Trophoblast cell (in vitro differentiated cells and primary cell): ENCODE data around the gene PAK1.

Experiments used
- DNase-seq, 2 donors: peaks; one replicate each; pipeline ENCODE4 v3.0.0-alpha.2; 2016
- H2AFZ ChIP-seq: 2 replicates; pipeline ENCODE4 v1.6.1; 2013; ENCODE audit warnings: low read length, moderate library complexity, mild to moderate bottlenecking; ENCODE audit not compliant: insufficient read depth, poor library complexity
- H2AK5ac ChIP-seq: 2 replicates; pipeline ENCODE4 v1.6.1; 2013; ENCODE audit warnings: mild to moderate bottlenecking, low read length
- H2BK120ac ChIP-seq: 2 replicates; pipeline ENCODE4 v1.6.1; 2013; ENCODE audit warnings: low read length, mild to moderate bottlenecking, moderate library complexity; ENCODE audit not compliant: insufficient read depth, poor library complexity
- H2BK12ac ChIP-seq: 2 replicates; pipeline ENCODE4 v1.6.1; 2013; ENCODE audit warnings: mild to moderate bottlenecking, low read length, moderate library complexity
- H2BK5ac ChIP-seq: 2 replicates; pipeline ENCODE4 v1.6.1; 2013; ENCODE audit warnings: low read length, low read depth, moderate library complexity, mild to moderate bottlenecking; ENCODE audit not compliant: poor library complexity
- H3K14ac ChIP-seq: 2 replicates; pipeline ENCODE4 v1.6.1; 2013; ENCODE audit warnings: mild to moderate bottlenecking, low read length
- H3K18ac ChIP-seq: 2 replicates; pipeline ENCODE4 v1.6.1; 2013; ENCODE audit warnings: mild to moderate bottlenecking, low read length
- H3K23ac ChIP-seq: 2 replicates; pipeline ENCODE4 v1.6.1; 2013; ENCODE audit warnings: low read length
- H3K27ac ChIP-seq: 2 replicates; pipeline ENCODE4 v1.5.1; 2013; ENCODE audit warnings: low read depth, mild to moderate bottlenecking, inconsistent platforms, low read length, moderate library complexity
- H3K27me3 ChIP-seq: 2 replicates; pipeline ENCODE4 v1.6.1; 2013; ENCODE audit warnings: inconsistent platforms, mild to moderate bottlenecking, low read length, moderate library complexity; ENCODE audit not compliant: insufficient read depth
- H3K36me3 ChIP-seq, 2 experiments: 1 replicate in 1 of 2; 2 replicates in 1 of 2; pipeline ENCODE4 v1.6.1; 2013; ENCODE audit warnings: low read length in 2 of 2, mild to moderate bottlenecking in 2 of 2, moderate library complexity in 1 of 2; ENCODE audit not compliant: insufficient read depth in 2 of 2, control insufficient read depth in 1 of 2
- H3K4ac ChIP-seq: 2 replicates; pipeline ENCODE4 v1.6.1; 2013; ENCODE audit warnings: low read depth, mild to moderate bottlenecking, low read length, moderate library complexity
- H3K4me1 ChIP-seq, 2 experiments: 1 replicate in 1 of 2; 2 replicates in 1 of 2; pipeline ENCODE4 v1.6.1; 2013; ENCODE audit warnings: low read length in 2 of 2, mild to moderate bottlenecking in 2 of 2, moderate library complexity in 1 of 2; ENCODE audit not compliant: insufficient read depth in 2 of 2, control insufficient read depth in 1 of 2
- H3K4me2 ChIP-seq: 2 replicates; pipeline ENCODE4 v1.6.1; 2013; ENCODE audit warnings: inconsistent platforms, mild to moderate bottlenecking, low read length, moderate library complexity
- H3K4me3 ChIP-seq: 2 replicates; pipeline ENCODE4 v1.5.1; 2013; ENCODE audit warnings: mild to moderate bottlenecking, low read depth, low read length, inconsistent platforms
- H3K79me1 ChIP-seq: one replicate; pipeline ENCODE4 v1.6.1; 2013; ENCODE audit warnings: low read length
- H3K79me2 ChIP-seq: 2 replicates; pipeline ENCODE4 v1.6.1; 2013; ENCODE audit warnings: low read length, mild to moderate bottlenecking; ENCODE audit not compliant: control insufficient read depth, insufficient read depth, poor library complexity
- H3K9ac ChIP-seq: 2 replicates; pipeline ENCODE4 v1.6.1; 2013; ENCODE audit warnings: mild to moderate bottlenecking, low read length
- H3K9me3 ChIP-seq: 2 replicates; pipeline ENCODE4 v1.6.1; 2013; ENCODE audit warnings: low read depth, mild to moderate bottlenecking, control low read depth, inconsistent platforms, low read length; ENCODE audit not compliant: insufficient read depth
- H4K12ac ChIP-seq: 2 replicates; pipeline ENCODE4 v1.6.1; 2013; ENCODE audit warnings: low read depth, mild to moderate bottlenecking, low read length, moderate library complexity
- H4K8ac ChIP-seq: 2 replicates; pipeline ENCODE4 v1.6.1; 2013; ENCODE audit warnings: low read depth, mild to moderate bottlenecking, low read length, moderate library complexity
- H4K91ac ChIP-seq: one replicate; pipeline ENCODE4 v1.6.1; 2013; ENCODE audit warnings: low read depth, mild to moderate bottlenecking, low read length, moderate library complexity
- WGBS: extraction: QIAGEN DNeasy Blood & Tissue Kit; methylation state at CpG from one replicate; pipeline ENCODE4 v1.1.7; 2013; ENCODE audit warnings: missing lambda C conversion rate; ENCODE audit not compliant: insufficient read length, insufficient coverage; ENCODE audit errors: extremely low coverage; 5-methylcytosine and 5-hydroxymethylcytosine counted together

Gene PAK1

GRCh38 chr11:77487790-77488189 lies 13.9 kb upstream of the PAK1 start:
- Histone ChIP-seq H3K23ac (no peak overlapping the region), H3K79me2 (no peaks in the 10 kb centered on the region), H3K4me2 (no peak overlapping the region), H2BK5ac (no peak overlapping the region), H2BK12ac (no peak overlapping the region), H2AFZ (no peak overlapping the region), H3K27me3 (no peaks in the 10 kb centered on the region), H4K12ac (no peak overlapping the region), H3K9me3 (no peaks in the 10 kb centered on the region), H3K4me1 (no peaks in the 10 kb centered on the region), H3K36me3 (no peaks in the 10 kb centered on the region), H3K79me1 (no peaks in the 10 kb centered on the region), H3K4ac (no peak overlapping the region), H3K14ac (no peak overlapping the region), H3K4me3 (no peak overlapping the region), H4K91ac (no peak overlapping the region), H4K8ac (no peak overlapping the region), H3K9ac (no peak overlapping the region), H2BK120ac (no peak overlapping the region), H2AK5ac (no peak overlapping the region), H3K27ac (no peak overlapping the region), H3K18ac (no peak overlapping the region)
- peak; percentile 46 to 58 for DNase-seq
- WGBS = no CpG with 5 or more reads among the region's 2 CpGs

DNA sequence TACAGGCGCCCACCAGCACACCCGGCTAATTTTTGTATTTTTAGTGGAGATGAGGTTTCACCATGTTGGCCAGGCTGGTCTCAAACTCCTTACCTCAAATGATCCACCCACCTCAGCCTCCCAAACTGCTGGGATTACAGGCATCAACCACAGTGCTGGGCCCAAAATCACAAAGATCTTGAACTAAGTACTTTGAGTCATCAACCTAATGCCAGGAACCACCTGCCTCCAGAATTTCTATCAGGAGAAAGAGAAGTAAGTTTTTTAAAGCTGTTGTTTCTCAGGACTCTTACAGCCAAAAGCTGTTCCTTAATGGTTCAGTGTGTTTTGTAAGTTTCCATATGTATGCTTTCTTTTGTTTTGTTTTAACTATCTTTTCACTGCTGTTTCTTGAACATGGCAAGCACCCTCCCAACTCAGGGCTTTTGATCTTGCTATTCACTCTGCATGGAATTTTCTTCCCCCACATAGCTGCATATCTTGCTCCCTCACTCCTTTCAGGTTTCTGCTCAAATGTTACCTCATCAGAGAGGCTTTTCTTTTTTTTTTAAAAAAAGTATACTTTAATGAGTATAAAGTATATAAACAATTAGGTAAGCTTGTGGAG lies 6.0 kb upstream of the PAK1 start:
- H3K4ac ChIP-seq = no peak overlapping the region
- no peak overlapping the region for H4K91ac ChIP-seq
- H3K18ac ChIP-seq = no peak overlapping the region
- H4K8ac ChIP-seq = no peak overlapping the region
- no peaks in the 10 kb centered on the region for H3K9me3 ChIP-seq
- no peaks in the 10 kb centered on the region for H3K79me1 ChIP-seq
- H3K27ac ChIP-seq = no peak overlapping the region
- H3K36me3 ChIP-seq = no peaks in the 10 kb centered on the region
- H3K4me2 ChIP-seq = no peak overlapping the region
- H3K23ac ChIP-seq = no peak overlapping the region
- H3K4me1 ChIP-seq = no peaks in the 10 kb centered on the region
- H3K27me3 ChIP-seq = no peaks in the 10 kb centered on the region
- H2BK120ac ChIP-seq = no peak overlapping the region
- no CpG with 5 or more reads among the region's 2 CpGs for WGBS
- no peak overlapping the region for H3K9ac ChIP-seq
- no peak overlapping the region for H3K14ac ChIP-seq
- no peak for DNase-seq
- H4K12ac ChIP-seq = no peak overlapping the region
- no peak overlapping the region for H2BK12ac ChIP-seq
- no peak overlapping the region for H3K4me3 ChIP-seq
- no peak overlapping the region for H2AK5ac ChIP-seq
- H2BK5ac ChIP-seq = no peak overlapping the region
- no peaks in the 10 kb centered on the region for H3K79me2 ChIP-seq
- no peak overlapping the region for H2AFZ ChIP-seq

DNA sequence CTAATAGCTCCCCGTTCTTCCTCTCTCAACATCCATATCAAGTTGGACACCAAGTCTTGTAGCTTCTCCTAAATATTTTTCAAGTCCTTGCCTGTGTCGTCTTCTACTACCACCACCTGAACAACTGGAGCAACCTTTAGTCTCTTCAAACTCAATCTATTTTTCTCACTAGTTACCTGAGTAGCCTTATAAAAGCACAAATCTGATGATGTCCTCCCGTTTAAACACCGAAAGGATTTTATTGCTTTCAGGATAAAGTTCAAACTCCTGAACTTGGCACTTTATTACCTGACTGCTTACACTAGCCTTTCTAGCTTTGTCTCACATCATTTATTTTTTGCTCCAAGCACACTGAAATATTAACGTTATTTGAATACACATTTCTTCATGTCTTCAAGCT lies 1.3 kb upstream of the PAK1 start:
- WGBS = no CpG with 5 or more reads among the region's 5 CpGs
- DNase-seq = no peak
- no peak overlapping the region for H3K14ac ChIP-seq

DNA sequence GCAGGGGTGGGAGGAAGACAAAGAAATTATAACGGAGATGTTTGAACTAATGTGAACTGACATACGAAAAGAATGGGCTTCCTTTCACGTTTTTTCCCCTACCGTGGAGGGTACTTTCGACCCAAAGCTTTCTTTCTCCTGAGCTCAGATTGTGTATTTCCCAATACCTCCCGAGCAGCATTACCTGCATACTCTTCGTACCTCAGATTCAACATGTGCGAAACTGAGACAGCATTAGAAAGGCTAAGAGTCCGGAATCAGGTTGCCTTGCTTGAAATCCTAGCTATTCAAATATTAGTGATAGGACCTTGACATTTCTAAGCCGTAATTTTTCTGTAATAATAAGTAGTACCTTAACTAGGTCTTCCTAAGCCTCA lies 778 bp upstream of the PAK1 start:
- no peak overlapping the region for H3K9ac ChIP-seq
- no peaks in the 10 kb centered on the region for H3K36me3 ChIP-seq
- H3K27ac ChIP-seq = peak overlapping the region; percentile 51
- no peak overlapping the region for H3K4me3 ChIP-seq
- WGBS = no CpG with 5 or more reads among the region's 10 CpGs
- no peak overlapping the region for H2BK5ac ChIP-seq
- no peak overlapping the region for H4K12ac ChIP-seq
- peak overlapping the region; percentile 38 for H3K4me2 ChIP-seq
- peaks cover 9% of the 10 kb centered on the region for H3K79me2 ChIP-seq
- H3K23ac ChIP-seq = no peak overlapping the region
- peak; percentile 81 to 96 for DNase-seq
- H3K9me3 ChIP-seq = no peaks in the 10 kb centered on the region
- peaks cover 17% of the 10 kb centered on the region for H3K79me1 ChIP-seq
- no peaks in the 10 kb centered on the region for H3K27me3 ChIP-seq
- H2AFZ ChIP-seq = peak overlapping the region; percentile 73
- no peak overlapping the region for H2AK5ac ChIP-seq
- H3K14ac ChIP-seq = no peak overlapping the region
- H2BK12ac ChIP-seq = no peak overlapping the region
- H3K18ac ChIP-seq = peak overlapping the region; percentile 62
- no peak overlapping the region for H3K4ac ChIP-seq
- peak overlapping the region; percentile 72 for H4K91ac ChIP-seq
- peak overlapping the region; percentile 87 for H2BK120ac ChIP-seq
- peaks cover 8 to 11% of the 10 kb centered on the region in 2 experiments for H3K4me1 ChIP-seq
- peak overlapping the region; percentile 82 for H4K8ac ChIP-seq

More for the DNA sequence above, 1.3 kb upstream of the PAK1 start:
- peaks cover 9% of the 10 kb centered on the region for H3K79me2 ChIP-seq
- H2BK5ac ChIP-seq = no peak overlapping the region
- peaks cover 17% of the 10 kb centered on the region for H3K79me1 ChIP-seq
- H3K27ac ChIP-seq = no peak overlapping the region
- no peak overlapping the region for H3K18ac ChIP-seq
- no peak overlapping the region for H2BK12ac ChIP-seq
- H2BK120ac ChIP-seq = no peak overlapping the region
- no peak overlapping the region for H2AK5ac ChIP-seq
- no peak overlapping the region for H3K4me2 ChIP-seq
- H3K23ac ChIP-seq = no peak overlapping the region
- no peaks in the 10 kb centered on the region for H3K9me3 ChIP-seq
- H3K36me3 ChIP-seq = no peaks in the 10 kb centered on the region
- no peak overlapping the region for H2AFZ ChIP-seq
- no peak overlapping the region for H4K8ac ChIP-seq
- peaks cover 8 to 11% of the 10 kb centered on the region in 2 experiments for H3K4me1 ChIP-seq
- H3K4me3 ChIP-seq = no peak overlapping the region
- H3K9ac ChIP-seq = no peak overlapping the region
- no peak overlapping the region for H4K12ac ChIP-seq
- no peaks in the 10 kb centered on the region for H3K27me3 ChIP-seq
- H4K91ac ChIP-seq = no peak overlapping the region
- H3K4ac ChIP-seq = no peak overlapping the region
